Stromal cell of bone marrow (primary cell): ENCODE measurements around the gene APOL4.
"Not testable (repeated sequence)": the region's sequence is repeated elsewhere in the genome, so short reads cannot be mapped to it uniquely, and the experiment has no call there.

ENCODE experiments used
- DNase-seq: peaks from one replicate; pipeline ENCODE4 v3.0.0-alpha.2; 2012; ENCODE audit warnings: low read depth

APOL4 gene

GRCh38 chr22:36153501-36154422 is 47.8 kb downstream of the APOL4 start:
- DNase-seq: no peak

GRCh38 chr22:36152821-36153220 is 48.8 kb downstream of the APOL4 start:
- not testable (repeated sequence) for DNase-seq

- DNase-seq: no peak
Observed at GRCh38 chr22:36152088-36152487, 49.5 kb downstream of the APOL4 start.

- DNase-seq: peak; percentile 80
Observed at GRCh38 chr22:36151006-36151595, 50.5 kb downstream of the APOL4 start.

GRCh38 chr22:36149441-36149840 is 52.2 kb downstream of the APOL4 start:
- DNase-seq: peak; percentile 82

- DNase-seq: no peak
Observed at GRCh38 chr22:36148411-36148810, 53.2 kb downstream of the APOL4 start.

- no peak for DNase-seq
Observed at GRCh38 chr22:36147196-36147791, 54.3 kb downstream of the APOL4 start.

GRCh38 chr22:36145881-36146280 is 55.7 kb downstream of the APOL4 start:
- no peak for DNase-seq

- DNase-seq: peak; percentile 65
Observed at GRCh38 chr22:36144886-36145541, 56.6 kb downstream of the APOL4 start.

GRCh38 chr22:36143956-36144355 is 57.7 kb downstream of the APOL4 start:
- DNase-seq: no peak

- no peak for DNase-seq
Observed at GRCh38 chr22:36143066-36143815, 58.4 kb downstream of the APOL4 start.

GRCh38 chr22:36141481-36141880 is 60.1 kb downstream of the APOL4 start:
- DNase-seq: no peak
